Measurements from ENCODE around the gene DMAC2L.

The DMAC2L gene

DNA sequence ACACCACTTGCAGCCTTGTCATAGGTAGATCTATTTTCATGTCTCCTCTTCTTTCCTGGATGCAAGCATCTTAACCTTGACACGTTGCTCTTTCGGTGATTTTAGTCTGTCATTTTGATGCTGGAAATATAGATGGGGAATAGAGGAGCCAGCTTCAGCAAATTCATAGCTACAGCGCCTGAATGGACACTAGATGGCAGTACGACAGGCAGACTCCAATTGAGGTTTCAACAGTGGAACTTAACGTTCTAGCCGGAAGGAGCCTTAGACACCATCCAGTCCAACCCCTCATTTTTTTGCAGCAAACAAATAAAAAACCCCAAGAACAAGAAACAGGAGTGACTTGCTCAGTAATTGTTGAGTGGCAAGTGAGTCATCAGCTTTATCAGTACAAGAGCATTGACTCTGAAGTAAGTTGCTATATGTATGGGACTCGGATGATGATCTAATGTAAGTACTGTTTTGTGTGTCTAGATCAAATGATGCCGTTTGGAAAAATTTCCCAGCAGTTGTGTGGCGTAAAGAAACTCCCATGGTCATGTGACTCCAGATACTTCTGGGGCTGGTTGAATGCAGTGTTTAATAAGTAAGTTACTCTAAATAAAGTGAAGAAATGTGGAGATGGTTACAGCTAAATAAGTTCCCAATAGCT, 9.0 kb downstream of the DMAC2L start:
- no peak for DNase-seq (ENCODE audit: low read depth in 2 of 3, low spot score in 2 of 3)

DNA sequence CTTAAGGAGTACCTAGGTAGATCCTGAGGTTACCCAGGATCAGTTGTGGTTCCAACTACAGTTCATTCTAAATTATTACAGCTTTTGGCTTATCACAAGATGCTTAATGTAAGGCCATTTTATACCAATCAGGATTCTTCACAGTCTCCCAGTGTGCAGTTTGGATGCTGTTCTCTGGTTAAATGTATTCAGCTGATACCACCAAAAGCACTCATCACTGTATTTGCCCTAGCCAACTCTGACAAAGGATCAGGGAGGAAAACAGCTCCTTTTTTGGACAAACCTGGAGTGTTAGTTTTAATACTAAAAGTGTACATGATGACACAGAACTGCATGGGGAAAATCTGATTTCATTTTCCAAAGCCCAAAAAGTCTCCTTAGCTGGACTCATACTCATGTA, 19.5 kb downstream of the DMAC2L start:
- DNase-seq (ENCODE audit: low read depth in 2 of 3, low spot score in 2 of 3), result no peak

DNA sequence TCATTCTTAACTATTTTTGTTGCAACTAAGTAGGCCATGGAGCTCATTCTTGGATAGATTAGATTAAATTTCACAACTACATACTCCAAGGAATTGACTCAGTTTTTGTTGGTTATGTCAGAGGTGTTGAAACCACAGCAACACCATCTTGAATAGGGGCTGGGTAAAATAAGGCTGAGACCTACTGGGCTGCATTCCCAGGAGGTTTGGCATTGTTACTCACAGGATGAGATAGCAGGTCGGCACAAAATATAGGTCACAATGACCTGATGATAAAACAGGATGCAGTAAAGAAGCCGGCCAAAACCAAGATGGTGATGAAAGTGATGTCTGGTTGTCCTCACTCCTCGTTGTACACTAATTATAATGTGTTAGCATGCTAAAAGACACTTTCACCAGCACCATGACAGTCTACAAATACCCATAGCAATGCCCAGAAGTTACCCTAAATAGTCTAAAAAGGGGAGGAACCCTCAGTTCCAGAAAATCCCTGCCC, 20.9 kb downstream of the DMAC2L start:
- DNase-seq (ENCODE audit: low read depth in 2 of 3, low spot score in 2 of 3), result no peak

DNA sequence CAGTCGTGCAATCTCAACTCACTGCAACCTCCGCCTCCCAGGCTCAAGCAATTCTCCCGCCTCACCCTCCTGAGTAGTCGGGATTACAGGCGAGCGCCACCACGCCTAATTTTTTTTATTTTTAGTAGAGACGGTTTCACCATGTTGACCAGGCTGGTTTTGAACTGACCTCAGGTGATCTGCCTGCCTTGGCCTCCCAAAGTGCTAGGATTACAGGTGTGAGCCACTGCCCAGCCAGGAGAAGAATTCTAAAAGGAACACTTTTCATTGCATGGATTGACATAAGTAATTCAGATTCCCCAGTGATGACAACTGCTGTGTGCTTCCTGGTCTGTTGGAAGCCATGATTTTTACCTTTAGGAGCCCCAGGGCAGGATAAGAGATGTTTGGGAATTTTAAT, 22.1 kb downstream of the DMAC2L start:
- no peak for DNase-seq (ENCODE audit: low read depth in 2 of 3, low spot score in 2 of 3)

DNA sequence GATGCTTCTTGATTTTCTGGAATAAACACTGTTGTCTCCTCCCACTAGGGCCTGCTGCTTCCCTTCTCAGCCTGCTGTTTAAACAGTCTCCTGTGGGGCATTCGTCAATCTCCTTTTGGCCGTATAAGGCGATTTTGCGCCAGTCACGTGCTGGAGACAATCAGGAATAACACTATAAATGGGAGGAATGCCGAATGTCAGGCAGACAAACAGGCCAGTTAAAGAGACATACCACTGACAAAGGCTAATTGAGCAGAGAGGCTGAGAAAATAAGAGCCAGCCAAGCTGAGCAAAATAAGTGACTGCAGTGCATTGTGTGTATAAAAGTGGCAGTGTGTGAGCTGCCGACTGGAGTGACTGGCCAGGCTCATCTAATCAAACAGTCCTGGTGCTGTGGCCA, 23.3 kb downstream of the DMAC2L start:
- no peak for DNase-seq (ENCODE audit: low read depth in 2 of 3, low spot score in 2 of 3)

DNA sequence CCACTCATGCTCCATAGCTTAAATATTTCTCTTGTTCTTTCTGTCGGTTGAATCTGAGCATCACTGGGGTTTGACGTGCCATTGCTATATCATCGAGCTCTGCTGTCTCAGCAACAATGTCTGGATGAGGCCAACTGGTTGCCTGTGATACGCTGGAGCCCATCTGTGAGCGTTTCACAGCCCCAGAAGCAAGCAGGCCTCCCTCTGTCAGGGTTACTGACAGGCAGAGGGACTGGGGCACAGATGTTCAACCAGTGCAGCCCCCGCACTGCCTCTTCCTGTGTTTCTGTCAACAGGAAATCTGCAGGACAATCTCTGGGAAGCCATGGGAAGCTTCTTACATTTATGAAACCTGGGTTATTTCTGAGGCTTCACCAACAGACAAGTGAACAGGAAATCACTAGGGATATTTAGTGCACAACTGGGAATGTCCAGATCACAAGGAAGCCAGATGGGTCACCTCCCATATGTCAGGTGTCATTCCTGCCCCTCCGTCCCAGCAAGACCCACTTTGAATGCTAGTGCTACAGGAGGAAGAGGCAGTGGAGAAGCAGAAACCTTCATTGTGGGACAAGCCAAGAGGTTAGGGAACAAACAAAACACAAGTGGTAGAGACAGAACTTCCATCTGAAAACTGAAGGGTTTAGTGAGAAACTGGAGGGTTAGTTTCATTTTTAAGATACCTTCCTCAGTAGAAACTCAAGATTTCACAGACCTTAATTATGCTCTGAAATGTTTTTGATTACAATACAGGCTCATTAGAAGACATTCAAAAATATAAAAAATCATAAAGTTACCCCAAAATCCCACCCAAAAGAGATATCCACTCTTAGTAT, 24.1 kb downstream of the DMAC2L start:
- no peak for DNase-seq (ENCODE audit: low read depth in 2 of 3, low spot score in 2 of 3)

DNA sequence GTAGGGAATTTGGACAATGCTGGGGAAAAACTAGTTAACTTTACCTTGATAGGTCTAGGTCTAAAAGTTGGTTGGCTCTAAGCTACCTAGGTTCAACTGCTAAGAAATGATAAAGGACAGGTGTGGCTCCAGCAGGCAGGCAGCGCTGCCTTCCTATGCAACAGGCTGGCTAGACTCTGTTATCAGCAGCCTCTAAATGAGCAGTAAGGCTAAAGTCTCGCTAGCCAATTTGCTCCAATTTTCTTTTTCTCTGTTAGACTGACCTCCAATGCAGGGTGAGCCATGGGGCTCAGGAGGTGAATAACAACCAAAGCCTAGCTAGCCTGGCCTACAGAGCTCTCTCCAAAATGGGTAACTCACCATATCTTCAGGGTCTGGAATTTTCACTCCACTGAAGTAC, 26.5 kb downstream of the DMAC2L start:
- DNase-seq (ENCODE audit: low read depth in 2 of 3, low spot score in 2 of 3), result no peak

DNA sequence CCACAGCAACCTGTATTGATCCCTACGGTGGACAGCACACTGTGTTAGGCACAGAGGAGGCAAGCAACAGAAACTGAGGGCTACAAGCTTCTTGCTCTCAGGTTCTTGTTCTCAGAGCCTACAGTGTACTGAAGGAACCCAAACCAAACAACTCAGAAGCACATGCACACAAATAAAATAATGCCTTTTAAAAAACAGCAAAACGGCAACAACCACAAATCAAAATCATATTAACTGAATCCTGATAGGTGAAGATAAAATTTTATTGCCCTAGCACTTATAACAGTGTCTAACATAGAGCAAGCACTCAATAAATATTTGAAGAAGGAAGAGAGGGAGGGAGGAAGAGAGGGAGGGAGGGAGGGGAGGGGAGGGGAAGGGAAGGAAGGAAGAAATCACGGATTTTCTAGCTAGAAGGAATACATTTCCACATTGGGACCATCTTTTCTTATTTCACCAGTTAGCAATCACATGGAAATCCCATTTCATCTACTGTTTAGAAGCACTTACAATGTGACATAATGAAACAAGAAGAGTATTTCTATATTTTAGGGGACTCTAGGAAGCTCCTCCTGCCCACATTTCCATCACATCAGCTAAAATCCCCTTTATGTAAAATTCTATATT, 27.2 kb downstream of the DMAC2L start:
- no peak for DNase-seq (ENCODE audit: low read depth in 2 of 3, low spot score in 2 of 3)

DNA sequence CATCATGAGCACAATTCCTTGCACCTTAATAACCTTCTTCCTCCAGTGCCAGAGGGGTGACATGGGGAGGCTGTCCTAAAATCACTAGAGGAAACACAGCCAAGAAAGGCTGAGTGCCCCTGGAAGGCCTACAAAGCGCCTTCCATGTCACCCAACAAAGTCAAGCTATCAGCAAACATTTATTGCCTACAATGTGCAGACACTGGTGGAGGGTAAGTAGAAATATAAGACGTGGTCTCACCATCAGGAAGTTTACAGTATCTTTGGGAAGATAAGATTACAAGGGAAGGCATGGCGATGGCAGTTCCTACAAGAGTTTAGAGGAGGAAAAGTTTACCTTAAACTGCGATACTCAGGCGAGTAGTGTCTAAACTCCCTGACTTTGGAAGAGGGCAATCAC, 27.9 kb downstream of the DMAC2L start:
- DNase-seq (ENCODE audit: low read depth in 2 of 3, low spot score in 2 of 3), result no peak

DNA sequence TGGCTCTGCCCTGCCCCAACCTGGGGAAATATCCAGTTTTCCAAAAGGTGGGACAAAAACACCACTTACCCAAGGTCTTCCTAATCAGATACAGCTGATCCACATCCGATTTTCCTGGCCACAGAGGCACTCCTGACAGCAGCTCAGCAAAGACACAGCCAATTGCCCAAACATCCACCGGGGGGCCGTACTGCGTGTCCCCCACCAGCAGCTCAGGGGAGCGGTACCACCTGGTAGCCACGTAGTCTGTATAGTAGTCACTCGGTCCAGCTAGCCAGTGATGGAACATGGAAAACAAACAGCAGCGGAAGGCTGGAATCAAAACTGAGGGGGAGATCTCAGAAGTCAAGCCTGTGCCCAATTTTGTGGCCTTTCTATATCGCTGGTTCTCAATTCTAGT, 28.8 kb downstream of the DMAC2L start:
- no peak for DNase-seq (ENCODE audit: low read depth in 2 of 3, low spot score in 2 of 3)

DNA sequence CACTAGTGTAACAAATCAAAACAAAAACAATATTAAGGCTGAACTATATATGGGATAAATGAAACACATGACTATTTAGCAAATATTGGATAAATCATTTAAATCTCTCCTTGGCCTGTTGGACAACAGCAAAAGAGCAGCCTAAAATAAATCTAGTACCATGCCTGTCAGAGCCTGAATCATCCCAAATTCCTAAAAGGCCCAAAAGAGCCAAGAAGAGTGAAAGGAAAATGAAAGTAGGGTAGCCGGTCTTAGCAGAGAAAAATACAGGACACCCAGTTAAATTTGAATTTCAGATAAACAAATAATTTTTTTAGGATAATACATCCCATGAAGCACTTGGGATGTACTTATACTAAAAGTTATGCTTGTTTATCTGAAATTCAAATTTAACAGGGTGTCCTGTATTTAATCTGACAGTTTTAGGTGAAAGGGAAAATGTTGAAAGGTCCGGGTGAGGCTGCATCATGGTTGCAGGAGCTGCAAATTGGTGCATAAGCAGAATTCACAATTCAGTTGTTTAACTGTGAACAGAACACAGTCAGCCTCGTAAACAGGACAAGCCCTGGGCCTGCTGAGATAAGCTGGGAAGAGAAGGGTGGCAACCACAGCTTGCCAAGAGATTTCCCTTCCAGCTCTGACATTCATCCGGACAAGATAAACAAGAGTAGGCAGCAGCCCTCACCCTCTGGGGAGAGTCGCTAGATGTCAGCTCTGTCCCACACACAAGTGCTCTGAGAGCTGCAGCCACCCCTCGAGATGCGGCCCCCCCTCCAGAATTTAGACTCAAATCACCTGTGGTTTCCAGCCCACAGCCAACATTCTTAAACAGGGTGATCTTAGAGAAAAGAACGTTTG, 30.3 kb downstream of the DMAC2L start:
- DNase-seq (ENCODE audit: low read depth in 2 of 3, low spot score in 2 of 3), result no peak

DNA sequence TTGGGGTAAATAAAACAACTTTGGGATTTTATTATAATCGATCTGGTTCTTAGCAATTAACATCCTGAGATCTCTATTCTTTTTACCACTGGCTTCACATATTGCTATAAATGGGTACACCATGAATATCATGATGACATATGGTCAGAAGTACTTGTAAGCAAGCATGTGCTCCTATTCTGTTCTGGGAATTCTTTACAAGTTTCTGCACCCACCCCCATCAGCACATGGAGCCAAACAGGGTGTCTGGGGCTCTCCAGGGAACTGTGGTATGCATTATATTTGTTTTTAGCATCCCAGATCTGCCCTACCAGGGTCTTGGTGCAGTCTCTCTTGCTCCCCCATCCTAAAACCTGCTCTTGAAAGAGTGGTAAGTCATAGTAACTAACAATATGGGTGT, 31.3 kb downstream of the DMAC2L start:
- DNase-seq (ENCODE audit: low read depth in 2 of 3, low spot score in 2 of 3), result no peak

DNA sequence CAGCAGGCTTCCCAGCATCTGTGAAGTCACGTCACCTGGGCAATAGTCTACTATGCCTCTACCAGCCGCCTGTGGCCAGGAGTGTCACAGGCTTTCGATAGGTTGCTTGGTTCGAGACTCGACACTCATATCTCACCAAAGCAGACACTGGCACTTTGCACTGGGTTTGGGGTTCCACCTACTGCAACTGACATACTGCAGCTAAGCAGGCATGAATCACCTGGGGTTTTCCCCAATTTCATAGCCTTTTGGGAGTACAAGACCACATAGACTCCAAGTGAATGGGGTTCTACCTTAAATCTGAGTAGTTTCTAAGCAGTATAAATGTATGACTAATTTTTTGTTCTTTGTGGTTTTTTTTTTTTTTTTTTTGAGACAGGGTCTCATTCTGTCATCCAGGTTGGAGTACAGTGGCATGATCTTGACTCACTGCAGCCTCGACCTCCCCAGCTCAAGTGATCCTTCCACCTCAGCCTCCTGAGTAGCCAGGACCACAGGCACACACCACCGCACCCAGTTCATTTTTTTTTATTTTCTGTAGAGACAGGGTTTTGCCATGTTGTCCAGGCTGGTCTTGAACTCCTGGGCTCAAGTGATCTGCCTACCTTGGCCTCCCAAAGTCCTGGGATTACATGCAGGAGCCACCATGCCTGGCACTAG, 32.1 kb downstream of the DMAC2L start:
- peak in 1 of 3 experiments; percentile 46 for DNase-seq (ENCODE audit: low read depth in 2 of 3, low spot score in 2 of 3)

DNA sequence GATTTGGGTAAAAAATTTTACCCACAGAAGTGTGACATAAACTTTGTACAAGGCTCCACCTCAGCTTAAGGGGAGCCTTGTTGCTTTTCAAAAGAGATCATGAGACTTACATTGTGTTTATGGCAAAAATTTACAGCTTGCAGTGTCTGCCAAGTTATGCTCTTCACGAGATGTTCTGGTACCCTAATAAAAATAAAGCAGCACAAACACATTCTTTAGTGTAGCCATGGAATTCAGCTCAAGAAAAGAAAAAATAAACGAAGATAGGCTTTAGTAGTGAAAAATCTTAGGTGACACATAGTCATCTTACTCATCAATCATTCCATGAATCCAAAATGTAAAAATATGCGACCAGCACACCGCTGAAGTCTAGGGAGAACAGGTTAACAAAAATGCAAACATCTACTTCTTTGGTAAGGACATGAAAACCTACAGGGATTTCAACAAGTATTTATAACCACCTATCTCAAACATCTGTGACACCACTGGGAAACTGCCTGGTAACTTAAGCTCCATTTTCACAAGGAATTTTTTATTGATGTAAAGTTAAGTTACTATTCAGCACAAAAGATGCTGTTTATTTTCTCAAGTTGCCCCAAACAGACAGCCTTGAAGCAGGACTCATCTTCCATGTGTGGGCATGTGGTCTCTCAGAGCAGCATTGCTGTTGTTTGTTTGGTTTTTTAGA, 32.9 kb downstream of the DMAC2L start:
- no peak for DNase-seq (ENCODE audit: low read depth in 2 of 3, low spot score in 2 of 3)

DNA sequence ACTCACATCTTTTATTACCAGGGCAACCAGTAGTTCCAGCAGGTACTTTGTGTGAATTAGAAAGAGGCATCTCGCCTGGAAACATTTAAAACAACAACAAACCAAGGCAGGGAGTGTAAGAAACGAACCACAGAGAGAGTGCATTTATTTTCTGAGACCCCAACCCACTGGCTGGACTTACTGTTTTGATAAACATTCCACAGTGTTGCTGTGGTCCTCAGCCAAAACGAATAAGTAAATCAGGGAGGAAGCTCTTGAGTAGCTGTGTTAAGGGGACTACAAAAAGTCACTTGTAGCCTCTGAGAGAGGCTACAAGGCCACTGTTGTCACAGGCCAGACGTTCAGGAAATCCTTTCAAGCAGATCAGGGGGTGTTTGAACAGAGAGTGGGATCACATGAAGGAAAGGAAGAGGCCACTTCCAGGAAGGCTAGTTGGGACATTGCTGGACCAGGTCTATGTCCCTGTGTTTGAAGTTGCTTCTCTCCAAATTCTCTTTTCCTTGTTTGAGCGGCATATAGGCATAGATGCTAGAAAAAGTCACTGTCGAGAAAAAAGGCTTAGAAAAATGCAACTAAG, 33.8 kb downstream of the DMAC2L start:
- no peak for DNase-seq (ENCODE audit: low read depth in 2 of 3, low spot score in 2 of 3)

DNA sequence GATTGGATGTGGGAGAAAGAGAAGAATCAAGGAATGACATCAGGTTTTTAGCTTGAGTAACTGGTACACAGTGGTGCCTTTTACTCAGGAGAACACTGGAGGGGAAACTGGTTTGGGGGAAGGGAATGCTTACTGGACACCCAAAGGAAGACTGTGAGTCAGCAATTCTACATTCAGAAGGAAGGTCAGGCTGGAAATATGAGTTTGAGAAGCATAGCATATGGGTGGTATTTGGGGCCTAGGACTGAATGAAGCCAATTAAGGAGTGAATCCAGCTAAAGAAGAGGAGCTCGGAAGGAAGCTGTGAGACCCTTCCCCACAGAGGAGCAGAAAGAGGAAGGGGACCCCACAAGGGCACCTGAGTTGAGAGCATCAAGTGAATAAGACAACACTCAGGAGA, 35.4 kb downstream of the DMAC2L start:
- DNase-seq (ENCODE audit: low read depth in 2 of 3, low spot score in 2 of 3), result no peak

DNA sequence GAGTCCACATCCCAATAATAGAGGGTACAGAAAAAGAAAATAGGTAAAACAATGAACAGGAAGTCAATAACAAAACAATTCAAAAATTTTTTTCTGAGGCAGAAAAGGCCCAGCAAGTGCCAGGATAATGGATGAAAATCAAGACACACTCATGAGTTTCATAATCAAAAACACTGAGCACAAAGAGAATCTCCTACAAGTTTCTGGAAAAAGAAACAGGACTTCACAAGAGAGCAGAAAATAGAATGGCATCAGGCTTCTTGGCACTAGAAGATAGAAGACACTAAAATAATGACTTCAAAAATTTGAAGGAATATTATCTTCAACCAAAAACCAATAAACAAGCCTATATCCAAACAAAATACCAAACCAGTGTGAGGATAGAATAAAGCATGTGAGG, 36.8 kb downstream of the DMAC2L start:
- no peak for DNase-seq (ENCODE audit: low read depth in 2 of 3, low spot score in 2 of 3)

DNA sequence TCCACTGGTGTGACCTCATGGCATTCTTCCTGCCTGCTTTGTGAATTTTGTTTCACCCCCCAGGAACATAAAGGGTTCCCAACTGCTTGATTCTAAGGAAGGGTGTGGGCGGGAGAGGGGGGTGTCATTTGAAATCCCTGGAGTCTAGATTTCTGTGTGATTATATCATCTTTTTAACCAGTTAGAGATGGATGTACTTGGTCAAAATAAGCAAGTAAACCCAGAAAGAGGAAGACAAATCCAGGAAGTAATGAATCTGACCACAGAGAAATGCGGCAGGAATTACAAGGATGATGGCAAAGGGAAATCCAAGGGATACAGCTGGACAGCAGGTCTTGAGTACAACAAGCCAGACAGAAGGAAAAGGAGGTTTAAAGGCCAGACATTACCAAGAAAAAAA, 38.9 kb downstream of the DMAC2L start:
- DNase-seq (ENCODE audit: low read depth in 2 of 3, low spot score in 2 of 3), result no peak

DNA sequence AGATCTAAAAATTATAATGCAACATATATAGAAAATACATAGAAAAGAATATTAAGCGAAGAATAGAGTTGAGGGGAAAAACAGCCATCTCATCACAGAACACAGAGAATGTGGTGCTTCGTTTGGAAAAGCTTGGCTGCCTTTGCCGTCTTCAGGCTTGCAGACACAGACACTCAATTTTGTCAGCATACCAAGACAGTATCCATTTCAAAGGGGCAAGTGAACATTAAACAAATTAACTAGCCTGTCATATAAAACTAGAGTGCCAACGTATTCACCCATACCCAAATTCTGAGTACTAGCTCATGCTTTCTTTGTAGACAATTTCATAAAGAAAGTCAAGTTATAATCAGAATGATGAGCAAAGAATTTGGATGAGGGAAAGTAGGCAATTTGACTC, 40.5 kb downstream of the DMAC2L start:
- no peak for DNase-seq (ENCODE audit: low read depth in 2 of 3, low spot score in 2 of 3)

DNA sequence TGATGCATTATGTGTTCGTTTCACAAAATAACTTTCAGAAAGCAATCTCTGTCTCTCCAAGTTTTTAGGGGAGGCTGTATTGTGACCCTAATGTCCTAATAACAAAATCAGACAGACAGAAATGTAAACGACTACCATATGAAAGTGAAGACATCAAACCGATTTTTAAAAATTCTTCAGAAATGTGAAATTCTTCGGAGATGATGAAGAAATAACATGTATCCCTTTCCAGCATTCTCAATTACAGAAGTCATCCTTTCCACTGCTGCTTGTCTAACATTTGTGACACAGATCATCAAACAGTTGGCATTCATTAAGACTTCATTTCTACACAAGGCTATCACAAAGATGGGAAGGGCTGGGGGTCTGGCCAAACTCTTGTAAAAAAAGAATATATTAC, 41.0 kb downstream of the DMAC2L start:
- DNase-seq (ENCODE audit: low read depth in 2 of 3, low spot score in 2 of 3), result no peak
